ENCODE results near the gene KPNA5. TPM values are rescaled to one million over a fixed set of nuclear protein-coding genes. Genes with fewer than 3 reads are reported as not detected.

Gene KPNA5
- total RNA-seq, 2 donors from 2014 or later: 6.0 to 9.7 TPM

DNA sequence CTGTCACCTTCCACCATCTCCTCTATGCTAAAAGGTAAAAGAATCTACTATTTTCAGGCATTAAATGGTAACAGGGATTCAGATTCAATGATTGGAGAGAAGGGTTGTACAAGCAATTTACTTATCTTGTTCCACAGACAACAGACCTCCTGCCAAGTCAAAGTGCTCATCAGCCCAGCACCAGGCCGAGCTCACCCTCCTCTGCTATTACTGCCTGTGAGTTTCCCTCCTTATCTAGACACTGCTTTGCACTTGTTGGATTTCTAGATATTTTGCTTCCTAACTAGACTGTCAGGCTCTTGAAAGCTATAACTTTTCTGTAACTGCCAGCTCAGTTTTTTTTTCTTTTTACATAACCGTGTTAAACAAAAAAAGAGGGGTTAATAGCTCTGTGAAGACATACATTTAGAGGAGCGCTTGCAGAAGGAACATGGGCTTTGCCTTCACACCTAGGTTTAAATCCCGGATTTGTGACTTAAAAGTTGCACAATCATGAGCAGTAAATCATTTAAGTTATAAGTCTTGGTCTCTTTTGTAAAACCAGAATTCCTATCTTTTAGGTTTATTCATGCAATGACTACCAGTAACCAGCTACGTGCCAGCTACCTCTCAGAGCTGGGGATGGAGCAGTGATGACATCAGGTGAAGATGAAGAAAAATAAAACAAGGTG lies 85.6 kb downstream of the KPNA5 start:
- no peak overlapping the region for H3K4me3 ChIP-seq
- TF ChIP-seq, protein P1, sequence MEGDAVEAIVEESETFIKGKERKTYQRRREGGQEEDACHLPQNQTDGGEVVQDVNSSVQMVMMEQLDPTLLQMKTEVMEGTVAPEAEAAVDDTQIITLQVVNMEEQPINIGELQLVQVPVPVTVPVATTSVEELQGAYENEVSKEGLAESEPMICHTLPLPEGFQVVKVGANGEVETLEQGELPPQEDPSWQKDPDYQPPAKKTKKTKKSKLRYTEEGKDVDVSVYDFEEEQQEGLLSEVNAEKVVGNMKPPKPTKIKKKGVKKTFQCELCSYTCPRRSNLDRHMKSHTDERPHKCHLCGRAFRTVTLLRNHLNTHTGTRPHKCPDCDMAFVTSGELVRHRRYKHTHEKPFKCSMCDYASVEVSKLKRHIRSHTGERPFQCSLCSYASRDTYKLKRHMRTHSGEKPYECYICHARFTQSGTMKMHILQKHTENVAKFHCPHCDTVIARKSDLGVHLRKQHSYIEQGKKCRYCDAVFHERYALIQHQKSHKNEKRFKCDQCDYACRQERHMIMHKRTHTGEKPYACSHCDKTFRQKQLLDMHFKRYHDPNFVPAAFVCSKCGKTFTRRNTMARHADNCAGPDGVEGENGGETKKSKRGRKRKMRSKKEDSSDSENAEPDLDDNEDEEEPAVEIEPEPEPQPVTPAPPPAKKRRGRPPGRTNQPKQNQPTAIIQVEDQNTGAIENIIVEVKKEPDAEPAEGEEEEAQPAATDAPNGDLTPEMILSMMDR (IDR thresholded peaks at IDR 0.05): no peak
- peaks cover 0 to 12% of the 10 kb centered on the region in 2 donors for H3K4me1 ChIP-seq (ENCODE audit: control insufficient read depth in 1 of 2, low read depth in 2 of 2)
- no peaks in the 10 kb centered on the region for H3K27me3 ChIP-seq (replicated peaks; ENCODE audit: insufficient read depth)
- no peaks in the 10 kb centered on the region for H3K36me3 ChIP-seq
- ATAC-seq (ENCODE audit: insufficient number of reproducible peaks, low FRiP score, low read depth) (no peak), DNase-seq (ENCODE audit: low spot score) (no peak)
- no peaks in the 10 kb centered on the region for H3K9me3 ChIP-seq
- H3K27ac ChIP-seq: no peak overlapping the region

- ATAC-seq (ENCODE audit: insufficient number of reproducible peaks, low FRiP score, low read depth): no peak
- no peaks in the 10 kb centered on the region for H3K27me3 ChIP-seq (replicated peaks; ENCODE audit: insufficient read depth)
- TF ChIP-seq, protein P1 (IDR thresholded peaks at IDR 0.05): no peak
- H3K36me3 ChIP-seq: no peaks in the 10 kb centered on the region
- H3K27ac ChIP-seq: no peak overlapping the region
- H3K9me3 ChIP-seq: no peaks in the 10 kb centered on the region
- no peak overlapping the region for H3K4me3 ChIP-seq
- H3K4me1 ChIP-seq (ENCODE audit: control insufficient read depth in 1 of 2, low read depth in 2 of 2): peaks cover 0 to 12% of the 10 kb centered on the region in 2 donors
- DNase-seq (ENCODE audit: low spot score): no peak
Measured at GRCh38 chr6:116767715-116768114, 86.7 kb downstream of the KPNA5 start.

DNA sequence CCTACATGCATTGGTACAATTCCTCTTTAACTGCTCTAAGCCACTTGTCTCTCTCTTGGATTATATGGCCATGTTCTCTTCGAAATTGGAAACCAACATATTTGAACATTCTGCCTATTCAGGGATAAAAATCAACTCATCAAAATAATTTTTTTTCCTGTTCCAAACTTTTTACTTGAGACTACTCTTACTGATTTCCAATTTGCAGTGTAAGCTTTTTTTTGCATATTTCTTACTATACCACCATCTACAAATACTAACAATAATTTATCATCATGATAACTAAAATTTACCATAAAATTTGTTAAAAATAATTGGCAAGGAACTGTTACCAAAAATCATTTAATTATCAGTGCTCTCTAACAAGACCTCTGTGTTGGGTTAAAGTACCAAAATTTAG lies 91.4 kb downstream of the KPNA5 start:
- TF ChIP-seq, protein P1 (IDR thresholded peaks at IDR 0.05): no peak
- H3K4me3 ChIP-seq: no peak overlapping the region
- H3K27me3 ChIP-seq (replicated peaks; ENCODE audit: insufficient read depth): no peaks in the 10 kb centered on the region
- no peaks in the 10 kb centered on the region for H3K36me3 ChIP-seq
- H3K27ac ChIP-seq: no peak overlapping the region
- no peaks in the 10 kb centered on the region for H3K9me3 ChIP-seq
- no peak for DNase-seq (ENCODE audit: low spot score)
- no peaks in the 10 kb centered on the region for H3K4me1 ChIP-seq (ENCODE audit: control insufficient read depth in 1 of 2, low read depth in 2 of 2)
- ATAC-seq (ENCODE audit: insufficient number of reproducible peaks, low FRiP score, low read depth): no peak

- DNase-seq (ENCODE audit: low spot score) (no peak), ATAC-seq (ENCODE audit: insufficient number of reproducible peaks, low FRiP score, low read depth) (no peak)
- Histone ChIP-seq H3K36me3 (no peaks in the 10 kb centered on the region), H3K27me3 (replicated peaks; ENCODE audit: insufficient read depth) (no peaks in the 10 kb centered on the region), H3K4me3 (no peak overlapping the region), H3K4me1 (ENCODE audit: control insufficient read depth in 1 of 2, low read depth in 2 of 2) (no peaks in the 10 kb centered on the region), H3K9me3 (no peaks in the 10 kb centered on the region), H3K27ac (no peak overlapping the region)
- TF ChIP-seq, protein P1 (IDR thresholded peaks at IDR 0.05): no peak
Measured at GRCh38 chr6:116773886-116774285, 92.9 kb downstream of the KPNA5 start.

DNA sequence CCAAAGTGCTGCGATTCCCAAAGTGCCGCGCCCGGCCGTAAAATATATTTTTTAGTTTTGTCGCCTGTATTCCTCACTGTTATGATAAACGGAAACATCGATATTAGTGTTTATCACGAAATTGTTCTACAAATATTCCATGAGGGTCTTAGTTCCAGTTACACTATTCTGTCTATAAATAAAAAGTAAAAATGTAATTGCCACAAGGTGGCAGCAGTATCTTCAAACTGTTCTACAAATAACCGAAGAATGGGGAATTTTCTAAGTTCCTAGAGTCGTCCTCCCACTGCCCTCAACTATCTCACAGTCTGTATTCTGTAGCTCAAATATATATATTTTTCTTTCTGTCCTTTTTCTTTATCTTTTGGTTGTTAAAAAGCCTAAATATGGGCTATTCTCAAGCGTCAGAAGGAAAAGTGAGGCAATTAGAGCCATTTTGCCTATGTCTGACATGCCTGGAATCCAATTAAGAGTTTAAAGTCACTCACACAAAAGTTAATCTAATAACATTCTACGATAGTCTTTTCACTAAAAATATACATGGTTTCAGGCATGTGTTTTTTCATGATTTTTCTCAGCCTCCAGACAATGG lies 98.7 kb downstream of the KPNA5 start:
- TF ChIP-seq, protein P1 (IDR thresholded peaks at IDR 0.05): peak; percentile 13
- Histone ChIP-seq H3K4me1 (ENCODE audit: control insufficient read depth in 1 of 2, low read depth in 2 of 2) (no peaks in the 10 kb centered on the region), H3K27me3 (replicated peaks; ENCODE audit: insufficient read depth) (no peaks in the 10 kb centered on the region), H3K36me3 (no peaks in the 10 kb centered on the region), H3K4me3 (no peak overlapping the region), H3K9me3 (no peaks in the 10 kb centered on the region), H3K27ac (no peak overlapping the region)
- no peak for ATAC-seq (ENCODE audit: insufficient number of reproducible peaks, low FRiP score, low read depth)
- no peak for DNase-seq (ENCODE audit: low spot score)
